GM12878 (cell line): ENCODE results near the gene ZKSCAN1. TPM values are rescaled to one million over a fixed set of nuclear protein-coding genes. Genes with fewer than 3 reads are reported as not detected.

Experiments
- ATAC-seq: fragments of 200-7000 bp; cut with Tn5 transposase; 3 replicates; pipeline ENCODE4 v1.9.1; 2020; ENCODE audit warnings: mild to moderate bottlenecking, moderate library complexity
- Bru-seq: library from RNA; stranded (reverse); fragments of 400-500 nt; gene quantifications from one replicate; lab custom pipeline; 2021; lab: Mats Ljungman, UMichigan
- BruChase-seq, 2 experiments: library from RNA; stranded (reverse); fragments of 400-500 nt; gene quantifications; one replicate each; lab custom pipeline; 2021; lab: Mats Ljungman, UMichigan
- BruUV-seq: library from RNA; stranded (reverse); fragments of 400-500 nt; replicated peaks from 2 replicates; lab custom pipeline; 2021; lab: Mats Ljungman, UMichigan
- CTCF ChIA-PET: fragments of 300-600 bp; sonication (Branson Sonifier 250); formaldehyde crosslinking; extraction: SDS; loops from one replicate; lab custom pipeline; 2021; ENCODE audit warnings: inconsistent platforms; lab: Yijun Ruan, JAX
- POLR2A ChIA-PET: fragments of 350-600 bp; formaldehyde crosslinking; extraction: SDS; loops from one replicate; lab custom pipeline; 2021; ENCODE audit warnings: inconsistent platforms; lab: Charles Lee
- RAD21 ChIA-PET: fragments of 300-600 bp; sonication (Branson Sonifier 250); formaldehyde crosslinking; loops from one replicate; lab custom pipeline; 2023; ENCODE audit warnings: antibody characterized with exemption; ENCODE audit not compliant: unreplicated experiment; lab: Charles Lee
- SMC1A ChIA-PET: fragments of 300-600 bp; sonication (Branson Sonifier 250); formaldehyde crosslinking; loops from one replicate; lab custom pipeline; 2023; ENCODE audit not compliant: unreplicated experiment, uncharacterized antibody; lab: Charles Lee
- DNase-seq: peaks from one replicate; pipeline ENCODE4 v3.0.0-alpha.2; 2011; ENCODE audit warnings: low read depth, low spot score
- FAIRE-seq: peaks from 3 replicates; lab custom pipeline; 2011; peaks lifted over from hg19 to GRCh38; lab: Jason Lieb, UNC
- H2AFZ ChIP-seq: 2 replicates; pipeline ENCODE4 v1.6.0; 2011; ENCODE audit warnings: low read depth, low read length, control low read depth; ENCODE audit not compliant: control insufficient read depth
- H3K27ac ChIP-seq: 2 replicates; pipeline ENCODE4 v1.5.1; 2011; ENCODE audit warnings: control low read depth; ENCODE audit not compliant: control insufficient read depth, insufficient read depth
- H3K27me3 ChIP-seq, 2 experiments: replicated peaks in 1 of 2; 2 replicates each; pipeline versions ENCODE4 v1.6.0 to v1.6.1; 2011; ENCODE audit warnings: low read length in 1 of 2; ENCODE audit not compliant: control insufficient read depth in 2 of 2, insufficient read depth in 2 of 2
- H3K36me3 ChIP-seq, 2 experiments: 2 replicates each; pipeline ENCODE4 v1.5.1; 2011; ENCODE audit warnings: low read length in 1 of 2; ENCODE audit not compliant: control insufficient read depth in 2 of 2, insufficient read depth in 2 of 2
- H3K4me1 ChIP-seq: 2 replicates; pipeline ENCODE4 v1.6.1; 2011; ENCODE audit warnings: mild to moderate bottlenecking, low read length, moderate library complexity, mixed read lengths; ENCODE audit not compliant: control insufficient read depth, insufficient read depth
- H3K4me2 ChIP-seq: 2 replicates; pipeline ENCODE4 v1.6.0; 2011; ENCODE audit warnings: control low read depth; ENCODE audit not compliant: control insufficient read depth, insufficient read depth
- H3K4me3 ChIP-seq: fragments of 200-600 bp; sonication (generic); 2 replicates; pipeline ENCODE4 v1.5.1; 2016
- H3K79me2 ChIP-seq: 2 replicates; pipeline ENCODE4 v1.6.0; 2011; ENCODE audit warnings: low read length; ENCODE audit not compliant: control insufficient read depth, insufficient read depth
- H3K9ac ChIP-seq: 2 replicates; pipeline ENCODE4 v1.8.0; 2011; ENCODE audit warnings: low read length, control low read depth, mixed read lengths; ENCODE audit not compliant: control insufficient read depth, insufficient read depth
- H3K9me3 ChIP-seq: replicated peaks from 3 replicates; pipeline ENCODE4 v1.5.1; 2011; ENCODE audit warnings: mild to moderate bottlenecking, low read length; ENCODE audit not compliant: control insufficient read depth, insufficient read depth
- H4K20me1 ChIP-seq: 2 replicates; pipeline ENCODE4 v1.6.0; 2011; ENCODE audit not compliant: control insufficient read depth, insufficient read depth
- BACH1 ChIP-seq: fragments of 450-650 bp; IDR thresholded peaks from 2 replicates; pipeline ENCODE4 v1.6.1; 2017; ENCODE audit warnings: mild to moderate bottlenecking, borderline replicate concordance
- KLF5 ChIP-seq: fragments of 450-650 bp; IDR thresholded peaks from 2 replicates; pipeline ENCODE4 v1.6.1; 2014; ENCODE audit warnings: mild to moderate bottlenecking; ENCODE audit not compliant: partially characterized antibody
- RAD21 ChIP-seq: IDR thresholded peaks from 2 replicates; pipeline ENCODE4 v1.6.1; 2011; ENCODE audit warnings: mild to moderate bottlenecking, low read depth, low read length, moderate library complexity; ENCODE audit not compliant: insufficient read depth
- TCF12 ChIP-seq: IDR thresholded peaks from 2 replicates; pipeline ENCODE4 v1.6.1; 2011; ENCODE audit warnings: low read depth, mild to moderate bottlenecking, low read length
- WRNIP1 ChIP-seq: IDR thresholded peaks from 2 replicates; pipeline ENCODE4 v1.6.1; 2011; ENCODE audit warnings: low read depth, low read length, improper control_type of control experiment, borderline replicate concordance
- ZNF622 ChIP-seq: fragments of 450-650 bp; IDR thresholded peaks from 2 replicates; pipeline ENCODE4 v1.6.1; 2017; ENCODE audit warnings: mild to moderate bottlenecking, inconsistent platforms
- WGBS: methylation state at CpG from one replicate; pipeline ENCODE4 v1.1.6; 2016; ENCODE audit warnings: low lambda C conversion rate; ENCODE audit not compliant: insufficient replicate concordance, insufficient coverage; ENCODE audit errors: missing lambda C conversion rate; 5-methylcytosine and 5-hydroxymethylcytosine counted together
- in situ Hi-C: fragments of 300-500 bp; cut with MboI; formaldehyde crosslinking; loops from 9 replicates; pipeline ENCODE4 v1.14.3; 2018; ENCODE audit warnings: mixed read lengths
- intact Hi-C: fragments of 100-400 bp; cut with micrococcal nuclease; formaldehyde crosslinking; loops from one replicate; pipeline ENCODE4 v1.14.2; 2022; ENCODE audit not compliant: unreplicated experiment
- long read RNA-seq, 2 experiments: library from polyadenylated mRNA; unstranded; transcript quantifications; one replicate each; pipeline ENCODE4 v2.0.0, GENCODE V29; 2019 to 2020
- polyA minus RNA-seq, 3 experiments: library from RNA; depleted of rRNA, polyadenylated mRNA; stranded (reverse); fragments of >200 nt; gene quantifications; 2 replicates each; pipeline ENCODE4 v1.2.3, GENCODE V29; 2011
- polyA plus RNA-seq, 11 experiments: library from polyadenylated mRNA; depleted of rRNA in 4 of 11; unstranded in 6 of 11; stranded (reverse) in 5 of 11; fragments of >200 nt; fragmentation: Nextera tagmentation in 4 of 11; fragmentation: Illumina TruSeq in 1 of 11; extraction: Ambion mirVana in 4 of 11; extraction: Trizol in 1 of 11; gene quantifications; 1 replicate in 1 of 11; 2 replicates in 10 of 11; pipeline versions ENCODE4 v1.2.1 to v1.2.3, GENCODE V29; 2011 to 2016; ENCODE audit warnings: inconsistent platforms in 2 of 11, missing spikeins in 2 of 11, low read depth in 1 of 11
- total RNA-seq, 4 experiments: library from RNA; depleted of rRNA in 3 of 4; stranded (reverse); fragments of >200 nt in 3 of 4; fragmentation: Illumina TruSeq in 1 of 4; extraction: Trizol in 1 of 4; gene quantifications; 2 replicates each; pipeline versions ENCODE4 v1.2.1 to v1.2.3, GENCODE V29; 2013 to 2021
- TF ChIP-seq, protein P1 (sequence below): fragments of 450-650 bp; IDR thresholded peaks from 2 replicates; pipeline ENCODE4 v1.6.1; 2018; ENCODE audit warnings: mild to moderate bottlenecking, low read depth, moderate library complexity; ENCODE audit not compliant: partially characterized antibody
- TF ChIP-seq, protein P2 (sequence below): fragments of 150-350 bp; IDR thresholded peaks from 2 replicates; pipeline ENCODE4 v1.6.1; 2014; ENCODE audit warnings: mild to moderate bottlenecking, low read depth, low read length
- TF ChIP-seq, protein P3 (sequence below): IDR thresholded peaks from 2 replicates; pipeline ENCODE4 v1.6.1; 2012; ENCODE audit warnings: low read depth, low read length, improper control_type of control experiment
- TF ChIP-seq, protein P4 (sequence below): IDR thresholded peaks from 2 replicates; pipeline ENCODE4 v1.6.1; 2012; ENCODE audit warnings: low read depth, low read length, improper control_type of control experiment

The ZKSCAN1 gene
- total RNA-seq (2013; cell fraction: nucleolus; rRNA removed): 72.1 and 77.3 TPM in 2 replicates
- total RNA-seq (2014; rRNA removed) (12.5 and 12.7 TPM in 2 replicates), total RNA-seq (2014; rRNA removed; fragmentation: Illumina TruSeq; extraction: Trizol) (20.9 and 21.2 TPM in 2 replicates), total RNA-seq (2021) (34.4 and 35.8 TPM in 2 replicates), polyA plus RNA-seq (2011; rRNA removed) (26.0 and 29.7 TPM in 2 replicates), polyA plus RNA-seq (2014; fragmentation: Illumina TruSeq; extraction: Trizol) (17.8 and 19.3 TPM in 2 replicates), polyA plus RNA-seq (2014; fragmentation: Nextera tagmentation; extraction: Ambion mirVana) (1 to 10 TPM; 3.2 to 4.6 TPM), polyA plus RNA-seq (2014; rRNA removed) (12.8 and 13.9 TPM in 2 replicates), polyA plus RNA-seq (2016; fragmentation: Nextera tagmentation; extraction: Ambion mirVana) (10 to 100 TPM; 18.3 to 19.3 TPM), polyA minus RNA-seq (2011; rRNA and poly(A)+ RNA removed) (57.9 and 77.9 TPM in 2 replicates), Bru-seq, nascent RNA (percentile 92 among the genes with signal in this experiment), BruChase-seq, experiment 1, labeled RNA remaining after a 6-hour chase (percentile 95 among the genes with signal in this experiment), BruChase-seq, experiment 2, labeled RNA remaining after a 2-hour chase (percentile 95 among the genes with signal in this experiment)
- polyA plus RNA-seq (2011; ENCODE audit: low read depth): 12.7 TPM
- 16.6 and 16.7 TPM in 2 replicates for polyA plus RNA-seq (2011; cell fraction: cytosol; rRNA removed)
- polyA plus RNA-seq (2011; cell fraction: nucleus; rRNA removed): 14.7 and 15.5 TPM in 2 replicates
- polyA plus RNA-seq (2012): 17.6 TPM in 2 replicates
- 11.0 and 16.0 TPM in 2 replicates for polyA minus RNA-seq (2011; cell fraction: cytosol; rRNA and poly(A)+ RNA removed)
- 10.2 and 14.8 TPM in 2 replicates for polyA minus RNA-seq (2011; cell fraction: nucleus; rRNA and poly(A)+ RNA removed)
- long read RNA-seq, experiment 1, partial matches to known transcripts: 1 of 3 reads
- long read RNA-seq, experiment 1, other reads (novel, unspliced or antisense): 1 of 3 reads
- long read RNA-seq, experiment 2, full-length matches to known transcripts: 33 of 48 reads
- long read RNA-seq, experiment 2, partial matches to known transcripts: 3 of 48 reads
- long read RNA-seq, experiment 2, other reads (novel, unspliced or antisense): 12 of 48 reads

DNA sequence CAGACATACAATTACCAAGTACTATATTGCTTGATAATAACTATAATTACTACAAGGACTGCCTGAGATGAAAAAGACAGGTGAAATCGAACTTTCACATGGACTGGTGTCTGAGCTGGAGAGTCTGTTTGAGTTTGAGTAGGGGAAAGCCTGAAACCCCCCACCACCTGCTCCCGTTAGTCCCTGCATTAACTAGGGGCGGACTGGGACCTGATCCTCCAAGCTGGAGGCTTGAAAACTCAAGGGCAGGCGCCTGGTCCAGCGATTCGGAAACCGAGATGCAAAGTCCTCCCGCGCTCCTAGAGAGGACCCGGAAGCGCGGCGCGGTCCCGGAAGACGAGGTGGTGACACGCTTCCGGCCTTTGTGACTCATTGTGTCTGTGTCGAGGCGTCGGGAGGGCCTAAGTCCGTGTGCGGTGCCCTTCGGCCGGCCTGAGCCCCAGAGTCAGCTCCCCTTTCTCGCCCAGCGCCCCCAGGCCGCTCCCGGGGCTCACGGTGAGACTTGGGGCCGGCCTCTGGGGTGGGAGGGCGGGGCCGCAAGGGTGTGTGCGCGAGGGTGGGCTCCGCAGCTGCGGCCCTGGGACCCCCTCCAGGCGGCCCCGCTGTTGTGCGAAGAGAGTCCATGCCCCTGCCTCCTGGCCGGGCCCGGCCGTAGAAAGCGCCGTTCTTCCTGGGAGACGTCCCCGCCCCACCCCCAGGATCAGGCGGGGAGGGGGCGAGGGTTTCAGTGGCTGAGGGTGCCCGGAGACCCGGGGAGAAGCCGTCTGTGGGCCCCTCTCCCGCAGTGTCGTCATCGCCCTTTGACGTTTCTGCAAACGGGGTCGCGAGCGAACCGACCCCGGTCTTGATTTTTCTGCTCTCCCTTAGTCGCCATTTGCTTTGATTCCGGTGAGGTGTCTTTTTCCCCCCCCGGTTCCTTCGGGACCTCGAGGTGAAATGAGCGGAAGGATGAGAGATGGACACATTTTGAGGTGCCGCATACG lies at the start of gene ZKSCAN1:
Gene ZKSCAN1, plus strand, starts transcription at position 365 of the 983 bp plus-strand sequence. CDS start 7,911 bp downstream, outside the sequence.
- intact Hi-C loops (loop anchor here (5.0 kb wide), 1 partner anchor 67 kb away; the partner anchor contains the start of gene ZNF3), in situ Hi-C loops (no loop called here)
- peak; percentile 98 for ATAC-seq
- Histone ChIP-seq H3K27ac (peak within 1 kb of the TSS; percentile 90), H3K4me2 (peak within 1 kb of the TSS; percentile 93), H3K36me3 (peaks cover 0 to 4% of the 10 kb centered on the region in 2 experiments; a peak in 2 of 4 replicates), H2AFZ (peak within 1 kb of the TSS; percentile 71), H3K9ac (peak within 1 kb of the TSS; percentile 98), H3K27me3 (no peaks in the 10 kb centered on the region), H3K79me2 (peaks cover 41% of the 10 kb centered on the region), H3K4me3 (peak within 1 kb of the TSS; percentile 92), H4K20me1 (no peaks in the 10 kb centered on the region), H3K9me3 (no peaks in the 10 kb centered on the region), H3K4me1 (peaks cover 4% of the 10 kb centered on the region; the same call in 1 of the 2 replicates)
- WGBS: 1% methylated on average over 69 of the region's 70 CpGs
- ChIA-PET POLR2A (interaction anchor here (0.5 to 2.1 kb wide), 10 partner anchors 11 to 184 kb away, joined by 3 to 6 read pairs (median 4); partner anchors contain the start of genes LAMTOR4, MCM7 and TRIM4), RAD21 (interaction anchor here (0.6 to 2.2 kb wide), 10 partner anchors 8 to 115 kb away, joined by 3 to 7 read pairs (median 4); partner anchors contain the start of gene TRIM4), CTCF (interaction anchor here (0.6 to 3.1 kb wide), 15 partner anchors 11 to 102 kb away, joined by 3 to 13 read pairs (median 4); partner anchors contain the start of genes TRIM4 and ZSCAN21), SMC1A (interaction anchor here (0.6 to 4.1 kb wide), 8 partner anchors 11 to 136 kb away, joined by 3 to 15 read pairs (median 3); partner anchors contain the start of gene LAMTOR4)
- FAIRE-seq: peak; percentile 31
- BruUV-seq: no TSS peak
- peak; percentile 56 for DNase-seq
- TF ChIP-seq WRNIP1: no peak
- TF ChIP-seq ZNF622: no peak
- no peak for TF ChIP-seq KLF5
- TF ChIP-seq, protein P1, sequence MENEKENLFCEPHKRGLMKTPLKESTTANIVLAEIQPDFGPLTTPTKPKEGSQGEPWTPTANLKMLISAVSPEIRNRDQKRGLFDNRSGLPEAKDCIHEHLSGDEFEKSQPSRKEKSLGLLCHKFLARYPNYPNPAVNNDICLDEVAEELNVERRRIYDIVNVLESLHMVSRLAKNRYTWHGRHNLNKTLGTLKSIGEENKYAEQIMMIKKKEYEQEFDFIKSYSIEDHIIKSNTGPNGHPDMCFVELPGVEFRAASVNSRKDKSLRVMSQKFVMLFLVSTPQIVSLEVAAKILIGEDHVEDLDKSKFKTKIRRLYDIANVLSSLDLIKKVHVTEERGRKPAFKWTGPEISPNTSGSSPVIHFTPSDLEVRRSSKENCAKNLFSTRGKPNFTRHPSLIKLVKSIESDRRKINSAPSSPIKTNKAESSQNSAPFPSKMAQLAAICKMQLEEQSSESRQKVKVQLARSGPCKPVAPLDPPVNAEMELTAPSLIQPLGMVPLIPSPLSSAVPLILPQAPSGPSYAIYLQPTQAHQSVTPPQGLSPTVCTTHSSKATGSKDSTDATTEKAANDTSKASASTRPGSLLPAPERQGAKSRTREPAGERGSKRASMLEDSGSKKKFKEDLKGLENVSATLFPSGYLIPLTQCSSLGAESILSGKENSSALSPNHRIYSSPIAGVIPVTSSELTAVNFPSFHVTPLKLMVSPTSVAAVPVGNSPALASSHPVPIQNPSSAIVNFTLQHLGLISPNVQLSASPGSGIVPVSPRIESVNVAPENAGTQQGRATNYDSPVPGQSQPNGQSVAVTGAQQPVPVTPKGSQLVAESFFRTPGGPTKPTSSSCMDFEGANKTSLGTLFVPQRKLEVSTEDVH: peak; percentile 92
- TF ChIP-seq, protein P2, sequence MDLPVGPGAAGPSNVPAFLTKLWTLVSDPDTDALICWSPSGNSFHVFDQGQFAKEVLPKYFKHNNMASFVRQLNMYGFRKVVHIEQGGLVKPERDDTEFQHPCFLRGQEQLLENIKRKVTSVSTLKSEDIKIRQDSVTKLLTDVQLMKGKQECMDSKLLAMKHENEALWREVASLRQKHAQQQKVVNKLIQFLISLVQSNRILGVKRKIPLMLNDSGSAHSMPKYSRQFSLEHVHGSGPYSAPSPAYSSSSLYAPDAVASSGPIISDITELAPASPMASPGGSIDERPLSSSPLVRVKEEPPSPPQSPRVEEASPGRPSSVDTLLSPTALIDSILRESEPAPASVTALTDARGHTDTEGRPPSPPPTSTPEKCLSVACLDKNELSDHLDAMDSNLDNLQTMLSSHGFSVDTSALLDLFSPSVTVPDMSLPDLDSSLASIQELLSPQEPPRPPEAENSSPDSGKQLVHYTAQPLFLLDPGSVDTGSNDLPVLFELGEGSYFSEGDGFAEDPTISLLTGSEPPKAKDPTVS: no peak
- TF ChIP-seq, protein P3, sequence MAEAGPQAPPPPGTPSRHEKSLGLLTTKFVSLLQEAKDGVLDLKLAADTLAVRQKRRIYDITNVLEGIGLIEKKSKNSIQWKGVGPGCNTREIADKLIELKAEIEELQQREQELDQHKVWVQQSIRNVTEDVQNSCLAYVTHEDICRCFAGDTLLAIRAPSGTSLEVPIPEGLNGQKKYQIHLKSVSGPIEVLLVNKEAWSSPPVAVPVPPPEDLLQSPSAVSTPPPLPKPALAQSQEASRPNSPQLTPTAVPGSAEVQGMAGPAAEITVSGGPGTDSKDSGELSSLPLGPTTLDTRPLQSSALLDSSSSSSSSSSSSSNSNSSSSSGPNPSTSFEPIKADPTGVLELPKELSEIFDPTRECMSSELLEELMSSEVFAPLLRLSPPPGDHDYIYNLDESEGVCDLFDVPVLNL: no peak
- peak; percentile 41; the same call in 1 of the 2 replicates for TF ChIP-seq TCF12
- TF ChIP-seq RAD21: no peak
- TF ChIP-seq, protein P4, sequence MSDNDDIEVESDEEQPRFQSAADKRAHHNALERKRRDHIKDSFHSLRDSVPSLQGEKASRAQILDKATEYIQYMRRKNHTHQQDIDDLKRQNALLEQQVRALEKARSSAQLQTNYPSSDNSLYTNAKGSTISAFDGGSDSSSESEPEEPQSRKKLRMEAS: peak; percentile 67; the same call in 1 of the 2 replicates
- TF ChIP-seq BACH1: 0 out of 2 replicates have a peak, but pooled peaks have one; percentile 27
